Stimulated activated naive CD8-positive, alpha-beta T cell treated with anti-CD3 and anti-CD28 coated beads, Interleukin-15, amount 100 ng/mL, for 72 hours (primary cell): ENCODE results near the gene SYTL3.
"Not testable (repeated sequence)": the region's sequence is repeated elsewhere in the genome, so short reads cannot be mapped to it uniquely, and the experiment has no call there.

Experiments
- ATAC-seq: fragments of 150-1000 bp; cut with Tn5 transposase; 2 replicates; pipeline ENCODE4 v1.10.0; 2021; ENCODE audit warnings: mild to moderate bottlenecking, moderate library complexity
- DNase-seq, 2 donors: peaks; one replicate each; pipeline ENCODE4 v3.0.0; 2021 to 2022
- H3K27ac Mint-ChIP-seq, 2 donors: one replicate each; pipeline ENCODE4 v1.8.0; 2022; ENCODE audit warnings: mild to moderate bottlenecking in 2 of 2, mixed read lengths in 2 of 2, moderate library complexity in 2 of 2
- H3K27me3 Mint-ChIP-seq: one replicate; pipeline ENCODE4 v1.8.0; 2022; ENCODE audit warnings: mixed read lengths
- H3K4me1 Mint-ChIP-seq: one replicate; pipeline ENCODE4 v1.8.0; 2022; ENCODE audit warnings: mild to moderate bottlenecking, mixed read lengths
- H3K4me3 Mint-ChIP-seq, 2 donors: one replicate each; pipeline ENCODE4 v1.8.0; 2022; ENCODE audit warnings: mild to moderate bottlenecking in 2 of 2, mixed read lengths in 2 of 2, moderate library complexity in 1 of 2
- H3K9me3 Mint-ChIP-seq, 2 donors: one replicate each; pipeline ENCODE4 v1.8.0; 2022; ENCODE audit warnings: mixed read lengths in 2 of 2

SYTL3 gene

GRCh38 chr6:158618289-158618688, 31.6 kb upstream of the SYTL3 start:
- H3K9me3 Mint-ChIP-seq, H3K4me1 Mint-ChIP-seq, H3K27me3 Mint-ChIP-seq, H3K4me3 Mint-ChIP-seq, DNase-seq, ATAC-seq: not testable (repeated sequence)
- peak overlapping the region in 1 of 2 donors; percentile 9 for H3K27ac Mint-ChIP-seq

GRCh38 chr6:158619922-158620801, 29.7 kb upstream of the SYTL3 start:
- Mint-ChIP-seq H3K27me3 (no peaks in the 10 kb centered on the region), H3K27ac (peak overlapping the region in 1 of 2 donors; percentile 68), H3K4me1 (peaks cover 5% of the 10 kb centered on the region), H3K4me3 (no peak overlapping the region), H3K9me3 (no peaks in the 10 kb centered on the region)
- ATAC-seq (no peak), DNase-seq (no peak)

- no peaks in the 10 kb centered on the region for H3K9me3 Mint-ChIP-seq
- H3K4me1 Mint-ChIP-seq, result peaks cover 5% of the 10 kb centered on the region
- no peak overlapping the region for H3K4me3 Mint-ChIP-seq
- ATAC-seq, result no peak
- H3K27me3 Mint-ChIP-seq, result no peaks in the 10 kb centered on the region
- peak overlapping the region in 1 of 2 donors; percentile 14 for H3K27ac Mint-ChIP-seq
- DNase-seq, result no peak
Observed at GRCh38 chr6:158620963-158621693, 28.7 kb upstream of the SYTL3 start.

- ATAC-seq (no peak), DNase-seq (no peak)
- no peak overlapping the region for H3K27ac Mint-ChIP-seq
- H3K4me1 Mint-ChIP-seq, result peaks cover 5% of the 10 kb centered on the region
- no peaks in the 10 kb centered on the region for H3K27me3 Mint-ChIP-seq
- H3K9me3 Mint-ChIP-seq, result no peaks in the 10 kb centered on the region
- no peak overlapping the region for H3K4me3 Mint-ChIP-seq
Observed at GRCh38 chr6:158621694-158622544, 27.9 kb upstream of the SYTL3 start.

GRCh38 chr6:158622545-158623190, 27.2 kb upstream of the SYTL3 start:
- ATAC-seq, result no peak
- H3K27me3 Mint-ChIP-seq, result no peaks in the 10 kb centered on the region
- no peak overlapping the region for H3K4me3 Mint-ChIP-seq
- H3K9me3 Mint-ChIP-seq, result no peaks in the 10 kb centered on the region
- no peak overlapping the region for H3K27ac Mint-ChIP-seq
- H3K4me1 Mint-ChIP-seq, result peaks cover 12% of the 10 kb centered on the region
- DNase-seq, result no peak

GRCh38 chr6:158624684-158625682, 24.9 kb upstream of the SYTL3 start:
- ATAC-seq (no peak), DNase-seq (no peak)
- Mint-ChIP-seq H3K27ac (no peak overlapping the region), H3K27me3 (no peaks in the 10 kb centered on the region), H3K4me3 (no peak overlapping the region), H3K9me3 (no peaks in the 10 kb centered on the region), H3K4me1 (peaks cover 23% of the 10 kb centered on the region)

GRCh38 chr6:158625881-158626305, 24.0 kb upstream of the SYTL3 start:
- DNase-seq, result no peak
- no peaks in the 10 kb centered on the region for H3K27me3 Mint-ChIP-seq
- H3K4me3 Mint-ChIP-seq, result no peak overlapping the region
- peaks cover 29% of the 10 kb centered on the region for H3K4me1 Mint-ChIP-seq
- no peaks in the 10 kb centered on the region for H3K9me3 Mint-ChIP-seq
- no peak for ATAC-seq
- peak overlapping the region in 1 of 2 donors; percentile 29 for H3K27ac Mint-ChIP-seq

- DNase-seq (no peak), ATAC-seq (no peak)
- peaks cover 36% of the 10 kb centered on the region for H3K4me1 Mint-ChIP-seq
- peak overlapping the region; percentile 29 to 50 for H3K27ac Mint-ChIP-seq
- H3K4me3 Mint-ChIP-seq, result no peak overlapping the region
- no peaks in the 10 kb centered on the region for H3K27me3 Mint-ChIP-seq
- H3K9me3 Mint-ChIP-seq, result no peaks in the 10 kb centered on the region
Observed at GRCh38 chr6:158626360-158627167, 23.3 kb upstream of the SYTL3 start.

- H3K4me1 Mint-ChIP-seq, result peaks cover 38% of the 10 kb centered on the region
- peak overlapping the region; percentile 21 to 82 for H3K27ac Mint-ChIP-seq
- H3K27me3 Mint-ChIP-seq, result no peaks in the 10 kb centered on the region
- no peak for ATAC-seq
- no peak for DNase-seq
- H3K9me3 Mint-ChIP-seq, result no peaks in the 10 kb centered on the region
- no peak overlapping the region for H3K4me3 Mint-ChIP-seq
Observed at GRCh38 chr6:158627168-158627939, 22.5 kb upstream of the SYTL3 start.

GRCh38 chr6:158627940-158628211, 22.0 kb upstream of the SYTL3 start:
- H3K27ac Mint-ChIP-seq, result peak overlapping the region in 1 of 2 donors; percentile 82
- DNase-seq (no peak), ATAC-seq (no peak)
- H3K27me3 Mint-ChIP-seq, result no peaks in the 10 kb centered on the region
- H3K9me3 Mint-ChIP-seq, result no peaks in the 10 kb centered on the region
- H3K4me3 Mint-ChIP-seq, result no peak overlapping the region
- H3K4me1 Mint-ChIP-seq, result peaks cover 39% of the 10 kb centered on the region

- ATAC-seq (no peak), DNase-seq (no peak)
- H3K4me3 Mint-ChIP-seq, result no peak overlapping the region
- H3K27ac Mint-ChIP-seq, result no peak overlapping the region
- H3K9me3 Mint-ChIP-seq, result no peaks in the 10 kb centered on the region
- peaks cover 39% of the 10 kb centered on the region for H3K4me1 Mint-ChIP-seq
- no peaks in the 10 kb centered on the region for H3K27me3 Mint-ChIP-seq
Observed at GRCh38 chr6:158628542-158628941, 21.3 kb upstream of the SYTL3 start.

GRCh38 chr6:158629367-158630221, 20.3 kb upstream of the SYTL3 start:
- H3K4me3 Mint-ChIP-seq, result no peak overlapping the region
- H3K9me3 Mint-ChIP-seq, result no peaks in the 10 kb centered on the region
- ATAC-seq, result peak; percentile 73
- DNase-seq, result peak in 1 of 2 donors; percentile 36
- H3K27ac Mint-ChIP-seq, result peak overlapping the region; percentile 50 to 87
- H3K4me1 Mint-ChIP-seq, result peaks cover 41% of the 10 kb centered on the region
- no peaks in the 10 kb centered on the region for H3K27me3 Mint-ChIP-seq
